K562 (cell line): ENCODE data around the gene ATMIN. TPM values are rescaled to one million over a fixed set of nuclear protein-coding genes. Genes with fewer than 3 reads are reported as not detected.
A peak's percentile ranks its signal among the peaks of the same experiment; 100 is the strongest.

Experiments
- ATAC-seq: fragments of 200-7000 bp; cut with Tn5 transposase; 3 replicates; pipeline ENCODE4 v1.9.1; 2020; ENCODE audit warnings: moderate library complexity
- BruUV-seq: library from RNA; stranded (reverse); fragments of 400-500 nt; replicated peaks from 2 replicates; lab custom pipeline; 2021; lab: Mats Ljungman, UMichigan
- CTCF ChIA-PET: fragments of 300-600 bp; formaldehyde crosslinking; extraction: SDS; loops from one replicate; lab custom pipeline; 2021; ENCODE audit warnings: low intra/inter-chr PET ratio; lab: Yijun Ruan, JAX
- POLR2A ChIA-PET: fragments of 300-600, 350-650 bp; sonication (Branson Sonifier 250); formaldehyde crosslinking; extraction: SDS; loops from one replicate; lab custom pipeline; 2021; ENCODE audit warnings: antibody characterized with exemption, inconsistent platforms; lab: Yijun Ruan, JAX
- DNase-seq, 4 experiments: peaks; one replicate each; pipeline versions ENCODE4 v3.0.0 to v3.0.0-alpha.2; 2011 to 2018; ENCODE audit warnings: low spot score in 3 of 4, mixed read lengths in 3 of 4; ENCODE audit errors: extremely low read depth in 1 of 4
- FAIRE-seq: peaks from 2 replicates; lab custom pipeline; 2011; peaks lifted over from hg19 to GRCh38; lab: Jason Lieb, UNC
- H2AFZ ChIP-seq: 2 replicates; pipeline ENCODE4 v1.6.0; 2011; ENCODE audit warnings: low read depth, low read length, control low read depth, inconsistent platforms
- H3K27ac ChIP-seq: fragments of 200-600 bp; 3 replicates; pipeline ENCODE4 v1.8.0; 2011; ENCODE audit warnings: low read depth, mild to moderate bottlenecking, control low read depth, inconsistent platforms, low read length, moderate library complexity, mixed read lengths; ENCODE audit errors: extremely low read depth
- H3K27me3 ChIP-seq, 2 experiments: fragments of 300-600 bp in 1 of 2; 2 replicates in 1 of 2; 3 replicates in 1 of 2; pipeline versions ENCODE4 v1.6.0 to v1.8.0; 2011; ENCODE audit warnings: inconsistent platforms in 2 of 2, low read length in 2 of 2, mild to moderate bottlenecking in 1 of 2, mixed read lengths in 1 of 2, moderate library complexity in 1 of 2; ENCODE audit not compliant: control insufficient read depth in 2 of 2, insufficient read depth in 2 of 2
- H3K36me3 ChIP-seq: fragments of 300-600 bp; 3 replicates; pipeline ENCODE4 v1.8.0; 2011; ENCODE audit warnings: mild to moderate bottlenecking, low read length, inconsistent platforms; ENCODE audit not compliant: control insufficient read depth, insufficient read depth
- H3K4me1 ChIP-seq, 2 experiments: fragments of 200-600 bp in 1 of 2; replicated peaks in 1 of 2; 2 replicates in 1 of 2; 3 replicates in 1 of 2; pipeline versions ENCODE4 v1.5.1 to v1.8.0; 2011; ENCODE audit warnings: inconsistent platforms in 2 of 2, low read length in 2 of 2, mild to moderate bottlenecking in 1 of 2, mixed read lengths in 1 of 2, moderate library complexity in 1 of 2; ENCODE audit not compliant: control insufficient read depth in 2 of 2, insufficient read depth in 2 of 2
- H3K4me2 ChIP-seq: 2 replicates; pipeline ENCODE4 v1.6.1; 2011; ENCODE audit warnings: low read length, control low read depth, inconsistent platforms, mixed read lengths; ENCODE audit not compliant: insufficient read depth
- H3K4me3 ChIP-seq: fragments of 200-600 bp; sonication (generic), shearing (Covaris generic); 2 replicates; pipeline ENCODE4 v1.5.1; 2016; ENCODE audit warnings: control low read depth, inconsistent platforms
- H3K79me2 ChIP-seq: fragments of 200-600 bp; 3 replicates; pipeline ENCODE4 v1.8.0; 2011; ENCODE audit warnings: low read length, inconsistent platforms; ENCODE audit not compliant: control insufficient read depth, insufficient read depth
- H3K9ac ChIP-seq, 2 experiments: 2 replicates each; pipeline versions ENCODE4 v1.6.0 to v1.6.1; 2011; ENCODE audit warnings: low read depth in 2 of 2, low read length in 2 of 2, control low read depth in 1 of 2, inconsistent platforms in 1 of 2, mild to moderate bottlenecking in 1 of 2, mixed read lengths in 1 of 2; ENCODE audit not compliant: insufficient read depth in 1 of 2
- H3K9me1 ChIP-seq: one replicate; pipeline ENCODE4 v1.6.0; 2011; ENCODE audit warnings: inconsistent platforms, mild to moderate bottlenecking, low read length, moderate library complexity; ENCODE audit not compliant: control insufficient read depth, insufficient read depth
- H3K9me3 ChIP-seq: replicated peaks from 2 replicates; pipeline ENCODE4 v1.5.1; 2011; ENCODE audit warnings: low read depth, low read length, inconsistent platforms; ENCODE audit not compliant: control insufficient read depth, insufficient read depth
- H4K20me1 ChIP-seq: replicated peaks from 2 replicates; pipeline ENCODE4 v1.6.1; 2011; ENCODE audit warnings: low read length, inconsistent platforms, mixed read lengths; ENCODE audit not compliant: control insufficient read depth, insufficient read depth
- CHD1 ChIP-seq: fragments of 200-600 bp; sonication (generic); IDR thresholded peaks from one replicate; pipeline ENCODE4 v1.6.1; 2012; ENCODE audit warnings: mild to moderate bottlenecking, moderate library complexity, low read length, inconsistent platforms
- EGR1 ChIP-seq: fragments of 450-650 bp; conservative IDR thresholded peaks from 2 replicates; pipeline ENCODE4 v1.6.1; 2017; ENCODE audit warnings: mild to moderate bottlenecking
- EP400 ChIP-seq: fragments of 450-650 bp; IDR thresholded peaks from 2 replicates; pipeline ENCODE4 v1.6.1; 2017; ENCODE audit warnings: antibody characterized with exemption, mild to moderate bottlenecking, moderate library complexity
- HDAC8 ChIP-seq: fragments of 450-650 bp; IDR thresholded peaks from 2 replicates; pipeline ENCODE4 v1.6.1; 2016; ENCODE audit warnings: mild to moderate bottlenecking, missing genetic modification characterization, moderate library complexity, missing compliant biosample characterization
- HSF4 ChIP-seq: fragments of 250-450 bp; sonication (Bioruptor Pico); IDR thresholded peaks from 2 replicates; pipeline ENCODE4 v2.1.2; 2022; ENCODE audit warnings: mild to moderate bottlenecking, moderate library complexity, borderline replicate concordance
- KDM2B ChIP-seq: fragments of 250-450 bp; sonication (Bioruptor Pico); IDR thresholded peaks from 2 replicates; pipeline ENCODE4 v1.8.0; 2021; ENCODE audit warnings: mild to moderate bottlenecking, moderate library complexity
- KHSRP ChIP-seq: fragments of 450-650 bp; IDR thresholded peaks from 2 replicates; pipeline ENCODE4 v1.6.1; 2017
- MAFK ChIP-seq: IDR thresholded peaks from 2 replicates; pipeline ENCODE4 v1.6.1; 2011; ENCODE audit warnings: low read length, improper control_type of control experiment
- MTA1 ChIP-seq: fragments of 450-650 bp; IDR thresholded peaks from 2 replicates; pipeline ENCODE4 v1.6.1; 2017; ENCODE audit warnings: borderline replicate concordance
- MYNN ChIP-seq, 2 experiments: sonication (generic); formaldehyde crosslinking in 1 of 2; IDR thresholded peaks; 2 replicates each; pipeline versions ENCODE4 v1.5.0 to v1.6.1; 2016 to 2020; ENCODE audit warnings: antibody characterized with exemption in 1 of 2, missing genetic modification reagents in 1 of 2
- NKRF ChIP-seq: fragments of 450-650 bp; IDR thresholded peaks from 2 replicates; pipeline ENCODE4 v1.6.1; 2016; ENCODE audit warnings: borderline replicate concordance
- TSC22D4 ChIP-seq: fragments of 450-650 bp; IDR thresholded peaks from 2 replicates; pipeline ENCODE4 v1.6.1; 2016; ENCODE audit warnings: missing genetic modification characterization, missing biosample characterization, control low read depth
- U2AF2 ChIP-seq: fragments of 200-400 bp; formaldehyde crosslinking; optimal IDR thresholded peaks from 2 replicates; pipeline ENCODE3; 2017; ENCODE audit warnings: low read depth, mild to moderate bottlenecking, low read length
- ZFX ChIP-seq: sonication (generic); formaldehyde crosslinking; IDR thresholded peaks from 2 replicates; pipeline ENCODE4 v1.8.0; 2022; ENCODE audit warnings: mild to moderate bottlenecking, missing genetic modification reagents, moderate library complexity
- ZNF639 ChIP-seq, 2 experiments: fragments of 200-800 bp in 1 of 2; sonication (Bioruptor generic) in 1 of 2; sonication (generic) in 1 of 2; formaldehyde crosslinking in 1 of 2; IDR thresholded peaks in 1 of 2; conservative IDR thresholded peaks in 1 of 2; 2 replicates each; pipeline versions ENCODE4 v1.5.0 to v1.6.1; 2016 to 2020; ENCODE audit warnings: missing compliant biosample characterization in 1 of 2, missing genetic modification characterization in 1 of 2, missing genetic modification reagents in 1 of 2
- WGBS: fragments of 100-300 bp; shearing (Covaris generic); methylation state at CpG from one replicate; pipeline ENCODE4 v1.1.6; 2016; ENCODE audit warnings: low coverage, mixed read lengths; ENCODE audit not compliant: insufficient coverage; ENCODE audit errors: missing lambda C conversion rate; 5-methylcytosine and 5-hydroxymethylcytosine counted together
- in situ Hi-C: fragments of 300-500 bp; cut with MboI; formaldehyde crosslinking; loops from 4 replicates; pipeline ENCODE4 v1.15.0; 2018; ENCODE audit warnings: inconsistent platforms, mixed read lengths
- intact Hi-C: fragments of 100-400 bp; cut with micrococcal nuclease; formaldehyde crosslinking; loops from 2 replicates; pipeline ENCODE4 v1.14.2; 2022
- polyA plus RNA-seq, 8 experiments: library from polyadenylated mRNA; depleted of rRNA in 4 of 8; stranded (reverse) in 5 of 8; unstranded in 3 of 8; fragments of >200 nt; fragmentation: Nextera tagmentation in 2 of 8; fragmentation: Illumina TruSeq in 1 of 8; extraction: Ambion mirVana in 2 of 8; extraction: Trizol in 1 of 8; gene quantifications; 2 replicates each; pipeline versions ENCODE4 v1.2.1 to v1.2.3, GENCODE V29; 2011 to 2014; ENCODE audit warnings: inconsistent platforms in 1 of 8, missing spikeins in 1 of 8
- total RNA-seq, 7 experiments: library from RNA; depleted of rRNA in 6 of 7; stranded (reverse); fragments of >200 nt in 6 of 7; fragmentation: Illumina TruSeq in 2 of 7; extraction: Trizol in 2 of 7; gene quantifications; 2 replicates each; pipeline versions ENCODE4 v1.2.1 to v1.2.3, GENCODE V29; 2011 to 2021; ENCODE audit warnings: low replicate concordance in 1 of 7

Gene ATMIN
- total and polyA plus RNA-seq, 9 of the 15 experiments (the other 6 are each of a cell fraction or from before 2014, with no cell fraction given) = 6.7 to 40.9 (median 23.4) TPM

DNA sequence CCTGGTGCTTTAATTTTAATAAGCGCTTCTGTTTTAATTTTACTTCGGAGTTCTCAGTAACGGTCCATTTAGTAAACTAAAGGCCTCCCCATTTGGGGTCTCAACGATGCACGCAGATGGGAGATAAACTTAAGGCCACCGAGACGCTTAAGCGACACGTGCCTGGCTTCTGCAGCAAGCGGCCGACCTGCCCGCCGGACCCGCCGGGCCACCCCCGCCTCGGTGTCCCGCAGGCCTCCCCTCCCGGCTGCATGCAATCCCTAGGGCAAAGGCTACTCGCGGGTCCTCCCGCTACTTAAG, 60.0 kb downstream of the ATMIN start:
- intact Hi-C loops (loop anchor here (5.0 kb wide), 1 partner anchor 58 kb away; the partner anchor contains the start of gene ATMIN), in situ Hi-C loops (no loop called here)
- Histone ChIP-seq H2AFZ (peak overlapping the region; percentile 85), H3K9ac (peak overlapping the region; percentile 81 to 97), H3K27ac (peak overlapping the region; percentile 92), H4K20me1 (no peaks in the 10 kb centered on the region), H3K4me1 (peaks cover 21 to 26% of the 10 kb centered on the region in 2 experiments), H3K4me3 (peak overlapping the region; percentile 93), H3K9me3 (no peaks in the 10 kb centered on the region), H3K36me3 (peaks cover 31% of the 10 kb centered on the region)
- CTCF ChIA-PET = interaction anchor here (0.7 kb wide), 1 partner anchor 22 kb away, joined by 3 read pairs; no protein-coding TSS in a partner anchor
- ATAC-seq (peak; percentile 1), DNase-seq (no peak)
- no peak for TF ChIP-seq U2AF2
- TF ChIP-seq HDAC8 (tag) = no peak
- TF ChIP-seq MTA1 = no peak
- peak; percentile 74 for TF ChIP-seq EGR1
- TF ChIP-seq TSC22D4 (tag) = no peak
- no peak for TF ChIP-seq MYNN (IDR thresholded peaks at IDR 0.05)
- no peak for TF ChIP-seq MYNN (CRISPR knock-in tag; IDR thresholded peaks at IDR 0.05)
- TF ChIP-seq CHD1 = peak; percentile 66
- peak; percentile 50; the same call in 1 of the 2 replicates for TF ChIP-seq EP400
- TF ChIP-seq ZFX = peak; percentile 62
- 0 out of 4 replicates have a peak, but pooled peaks of 1 of the 2 experiments have one; percentile 8 for TF ChIP-seq ZNF639 (CRISPR knock-in tag; conservative IDR thresholded peaks at IDR 0.05 in 1 of 2, IDR thresholded peaks at IDR 0.05 in 1 of 2)
- no peak for TF ChIP-seq HSF4
- no peak for TF ChIP-seq MAFK
- TF ChIP-seq KHSRP = no peak
- peak; percentile 62; the same call in 1 of the 2 replicates for TF ChIP-seq NKRF
- TF ChIP-seq KDM2B (CRISPR knock-in tag) = peak; percentile 81; the same call in 1 of the 2 replicates
- TF ChIP-seq, all 486 proteins: peak for 7
- Histone ChIP-seq H3K79me2 (peaks cover 55% of the 10 kb centered on the region), H3K27me3 (no peaks in the 10 kb centered on the region), H3K9me1 (no peaks in the 10 kb centered on the region), H3K4me2 (peak overlapping the region; percentile 78)
- no TSS peak for BruUV-seq
- WGBS = under 1% methylated on average over 13 of the region's 22 CpGs
- FAIRE-seq = no peak
- POLR2A ChIA-PET = interaction anchor here (0.6 kb wide), 1 partner anchor 71 kb away, joined by 3 read pairs; no protein-coding TSS in a partner anchor
